RWPE2 (cell line): Measurements from ENCODE around the gene EIF6.

Experiments
- ATAC-seq: fragments of 200-7000 bp; cut with Tn5 transposase; 3 replicates; pipeline ENCODE4 v1.9.1; 2021; ENCODE audit warnings: low read depth
- DNase-seq: peaks from one replicate; pipeline ENCODE4 v3.0.0-alpha.2; 2020; ENCODE audit warnings: low spot score
- H3K27ac ChIP-seq: fragments of 450-650 bp; 2 replicates; pipeline ENCODE4 v1.5.1; 2017; ENCODE audit warnings: mild to moderate bottlenecking; ENCODE audit not compliant: poor library complexity, severe bottlenecking
- H3K27me3 ChIP-seq: fragments of 250-450 bp; sonication (Bioruptor Pico); 2 replicates; pipeline ENCODE4 v1.5.1; 2021; ENCODE audit warnings: mild to moderate bottlenecking, moderate library complexity; ENCODE audit not compliant: insufficient read depth, poor library complexity, severe bottlenecking
- H3K36me3 ChIP-seq: fragments of 250-450 bp; sonication (Bioruptor Pico); 2 replicates; pipeline ENCODE4 v1.5.1; 2020; ENCODE audit warnings: low read depth, mild to moderate bottlenecking, moderate library complexity
- H3K4me1 ChIP-seq: fragments of 250-450 bp; sonication (Bioruptor Pico); 2 replicates; pipeline ENCODE4 v1.5.1; 2021; ENCODE audit warnings: mild to moderate bottlenecking, moderate library complexity; ENCODE audit not compliant: insufficient read depth, poor library complexity, severe bottlenecking
- H3K4me3 ChIP-seq: fragments of 250-450 bp; sonication (Bioruptor Pico); 2 replicates; pipeline ENCODE4 v1.5.1; 2021; ENCODE audit warnings: mild to moderate bottlenecking, moderate library complexity; ENCODE audit not compliant: severe bottlenecking
- H3K9me3 ChIP-seq: fragments of 250-450 bp; sonication (Bioruptor Pico); 2 replicates; pipeline ENCODE4 v1.5.1; 2021; ENCODE audit warnings: mild to moderate bottlenecking, moderate library complexity; ENCODE audit not compliant: severe bottlenecking
- TF ChIP-seq, protein P1 (sequence below): fragments of 450-650 bp; IDR thresholded peaks from one replicate; pipeline ENCODE4 v1.5.1; 2017; ENCODE audit warnings: mild to moderate bottlenecking, moderate library complexity; ENCODE audit not compliant: poor library complexity, severe bottlenecking

Gene EIF6

DNA sequence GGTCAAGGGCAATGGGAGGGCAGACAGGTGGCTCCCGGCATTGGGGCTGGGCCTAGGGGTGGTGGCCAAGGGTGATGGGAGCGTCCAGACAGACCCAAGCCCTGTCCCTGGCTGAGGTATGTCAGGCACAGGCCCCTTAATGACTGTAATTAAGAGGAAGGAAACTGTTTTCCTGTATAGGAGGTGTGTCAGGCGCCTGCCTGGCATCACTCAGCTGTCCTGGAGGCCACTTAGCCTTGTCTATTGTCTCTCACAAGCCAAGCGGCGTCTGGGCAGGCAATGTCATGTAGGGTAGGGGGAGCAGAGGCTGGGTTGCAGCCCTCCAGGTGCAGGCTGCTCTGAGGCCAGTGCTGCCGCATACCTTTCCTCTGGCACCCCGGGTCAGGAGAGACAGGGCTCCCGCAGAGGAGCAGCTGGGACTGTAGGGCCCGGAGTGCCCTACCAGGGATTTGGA is 11.6 kb upstream of the EIF6 start:
- ATAC-seq (no peak), DNase-seq (no peak)
- TF ChIP-seq, protein P1, sequence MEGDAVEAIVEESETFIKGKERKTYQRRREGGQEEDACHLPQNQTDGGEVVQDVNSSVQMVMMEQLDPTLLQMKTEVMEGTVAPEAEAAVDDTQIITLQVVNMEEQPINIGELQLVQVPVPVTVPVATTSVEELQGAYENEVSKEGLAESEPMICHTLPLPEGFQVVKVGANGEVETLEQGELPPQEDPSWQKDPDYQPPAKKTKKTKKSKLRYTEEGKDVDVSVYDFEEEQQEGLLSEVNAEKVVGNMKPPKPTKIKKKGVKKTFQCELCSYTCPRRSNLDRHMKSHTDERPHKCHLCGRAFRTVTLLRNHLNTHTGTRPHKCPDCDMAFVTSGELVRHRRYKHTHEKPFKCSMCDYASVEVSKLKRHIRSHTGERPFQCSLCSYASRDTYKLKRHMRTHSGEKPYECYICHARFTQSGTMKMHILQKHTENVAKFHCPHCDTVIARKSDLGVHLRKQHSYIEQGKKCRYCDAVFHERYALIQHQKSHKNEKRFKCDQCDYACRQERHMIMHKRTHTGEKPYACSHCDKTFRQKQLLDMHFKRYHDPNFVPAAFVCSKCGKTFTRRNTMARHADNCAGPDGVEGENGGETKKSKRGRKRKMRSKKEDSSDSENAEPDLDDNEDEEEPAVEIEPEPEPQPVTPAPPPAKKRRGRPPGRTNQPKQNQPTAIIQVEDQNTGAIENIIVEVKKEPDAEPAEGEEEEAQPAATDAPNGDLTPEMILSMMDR: no peak
- Histone ChIP-seq H3K27me3 (no peaks in the 10 kb centered on the region), H3K4me1 (peaks cover 5% of the 10 kb centered on the region), H3K36me3 (no peaks in the 10 kb centered on the region), H3K4me3 (no peak overlapping the region), H3K9me3 (no peaks in the 10 kb centered on the region), H3K27ac (no peak overlapping the region)

DNA sequence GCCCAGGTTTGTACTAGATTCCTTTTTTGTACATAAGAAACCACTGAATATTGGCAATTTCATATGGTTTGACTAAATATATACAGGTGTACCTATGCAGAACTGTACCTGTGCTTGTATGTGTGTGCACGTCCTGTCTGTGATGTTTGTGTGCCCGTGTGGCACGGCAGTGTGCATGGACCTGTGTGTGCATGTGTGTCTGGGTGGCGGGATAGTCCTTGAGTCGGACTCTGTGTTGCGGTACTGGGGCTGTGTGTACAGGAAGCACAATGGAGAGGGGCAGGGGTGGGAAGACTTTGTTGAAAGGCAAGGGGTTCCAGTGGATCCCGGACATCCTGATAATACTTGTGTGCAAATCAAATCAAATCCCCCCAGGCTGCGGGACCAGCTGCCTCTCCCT is 11.1 kb upstream of the EIF6 start:
- Histone ChIP-seq H3K27me3 (no peaks in the 10 kb centered on the region), H3K36me3 (no peaks in the 10 kb centered on the region), H3K9me3 (no peaks in the 10 kb centered on the region), H3K4me3 (no peak overlapping the region), H3K4me1 (peaks cover 5% of the 10 kb centered on the region), H3K27ac (no peak overlapping the region)
- DNase-seq (no peak), ATAC-seq (no peak)
- TF ChIP-seq, protein P1: no peak

DNA sequence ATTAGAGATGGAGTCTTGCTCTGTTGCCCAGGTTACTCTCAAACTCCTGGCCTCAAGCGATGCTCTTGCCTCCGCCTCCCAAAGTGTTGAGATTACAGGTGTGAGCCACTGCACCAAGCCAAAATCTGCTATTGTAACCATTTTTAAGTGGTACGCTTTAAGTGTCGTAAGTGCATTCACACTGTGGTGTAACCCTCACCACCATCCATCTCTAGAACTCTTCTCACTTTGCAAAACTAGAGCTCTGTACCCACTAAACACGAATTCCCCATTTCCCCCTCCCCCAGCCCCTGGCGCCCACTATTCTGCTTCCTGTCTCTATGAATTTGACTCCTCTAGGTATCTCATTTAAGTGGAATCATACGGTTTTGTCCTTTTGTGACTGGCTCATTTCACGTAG is 10.5 kb upstream of the EIF6 start:
- DNase-seq (no peak), ATAC-seq (no peak)
- Histone ChIP-seq H3K27me3 (no peaks in the 10 kb centered on the region), H3K36me3 (no peaks in the 10 kb centered on the region), H3K9me3 (no peaks in the 10 kb centered on the region), H3K4me1 (peaks cover 5% of the 10 kb centered on the region), H3K27ac (no peak overlapping the region), H3K4me3 (no peak overlapping the region)
- TF ChIP-seq, protein P1: no peak

DNA sequence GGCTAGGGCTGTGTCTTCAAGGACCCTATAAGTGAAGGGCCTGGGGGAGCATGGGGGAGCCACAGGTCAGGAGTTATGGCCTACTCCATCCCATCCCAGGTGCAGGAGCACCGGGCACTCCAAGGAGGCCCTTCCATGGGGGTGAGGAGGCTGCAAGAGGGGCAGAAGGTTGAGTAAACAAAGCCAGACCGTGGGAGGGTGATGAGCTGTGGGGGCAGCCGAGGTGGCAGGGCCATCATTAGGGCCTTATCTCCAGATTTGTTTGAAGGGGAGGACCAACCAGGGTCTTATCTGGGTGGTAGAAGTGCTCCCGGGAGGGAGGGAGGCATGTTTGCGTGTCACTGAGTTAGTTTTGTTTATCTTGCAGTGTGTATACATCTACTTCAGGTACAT is 9.7 kb upstream of the EIF6 start:
- ATAC-seq (no peak), DNase-seq (no peak)
- Histone ChIP-seq H3K36me3 (no peaks in the 10 kb centered on the region), H3K9me3 (no peaks in the 10 kb centered on the region), H3K27ac (no peak overlapping the region), H3K27me3 (no peaks in the 10 kb centered on the region), H3K4me3 (no peak overlapping the region), H3K4me1 (peaks cover 5% of the 10 kb centered on the region)
- TF ChIP-seq, protein P1: no peak

DNA sequence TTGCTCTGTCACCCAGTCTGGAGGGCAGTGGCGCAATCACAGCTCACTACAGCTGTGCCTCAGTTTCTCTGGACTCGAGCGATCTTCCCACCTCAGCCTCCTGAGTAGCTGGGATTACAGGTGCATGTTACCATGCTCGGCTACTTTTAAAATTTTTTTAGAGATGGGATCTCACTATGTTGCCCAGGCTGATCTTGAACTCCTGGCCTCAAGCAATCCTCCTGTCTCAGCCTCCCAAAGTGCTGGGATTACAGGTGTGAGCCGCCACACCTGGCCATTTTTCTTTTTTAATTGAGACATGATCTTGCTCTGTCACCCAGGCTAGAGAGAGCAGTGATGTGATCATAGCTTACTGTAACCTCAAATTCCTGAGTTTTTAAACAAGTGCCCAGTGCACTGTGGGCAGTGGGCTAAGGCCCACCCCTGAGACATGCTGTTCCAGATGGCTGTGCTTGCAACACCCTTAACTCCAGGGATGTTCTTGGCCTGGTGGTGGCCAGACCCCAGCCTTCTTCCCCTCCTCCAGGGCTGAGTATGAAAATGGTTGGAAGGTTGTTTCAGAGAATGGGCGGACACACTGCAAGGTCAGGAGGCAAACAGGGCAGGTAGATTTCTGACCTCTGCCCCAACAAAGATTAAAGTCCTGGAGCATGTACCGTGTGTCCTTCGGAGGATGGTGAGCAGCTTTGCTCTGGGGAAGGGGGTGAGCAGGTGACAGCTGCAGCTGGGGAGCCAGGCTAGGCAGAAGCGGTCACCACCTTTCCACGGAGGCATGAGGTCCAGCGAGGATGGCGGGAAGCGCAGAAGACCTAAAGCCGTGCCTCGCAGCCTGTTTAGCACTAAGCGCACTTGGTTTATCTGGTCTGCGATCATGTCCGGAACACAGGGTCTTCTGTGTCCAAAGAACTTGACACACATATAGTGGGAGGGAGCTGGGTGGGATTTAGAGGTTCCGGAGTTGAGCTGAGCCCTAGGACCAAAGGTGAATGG is 9.0 kb upstream of the EIF6 start:
- no peak for DNase-seq
- Histone ChIP-seq H3K4me1 (peaks cover 5% of the 10 kb centered on the region), H3K27ac (no peak overlapping the region), H3K4me3 (no peak overlapping the region), H3K36me3 (no peaks in the 10 kb centered on the region), H3K27me3 (no peaks in the 10 kb centered on the region), H3K9me3 (no peaks in the 10 kb centered on the region)
- TF ChIP-seq, protein P1: no peak
- ATAC-seq: no peak
